ENCODE measurements around the gene DHCR7. TPM values are rescaled to one million over a fixed set of nuclear protein-coding genes. Genes with fewer than 3 reads are reported as not detected.

Gene DHCR7
- total RNA-seq, 6 experiments from 2014 or later, result 42.0 to 320 (median 126) TPM

GRCh38 chr11:71466358-71466757 lies 18.2 kb upstream of the DHCR7 start:
- TF ChIP-seq, protein P1, sequence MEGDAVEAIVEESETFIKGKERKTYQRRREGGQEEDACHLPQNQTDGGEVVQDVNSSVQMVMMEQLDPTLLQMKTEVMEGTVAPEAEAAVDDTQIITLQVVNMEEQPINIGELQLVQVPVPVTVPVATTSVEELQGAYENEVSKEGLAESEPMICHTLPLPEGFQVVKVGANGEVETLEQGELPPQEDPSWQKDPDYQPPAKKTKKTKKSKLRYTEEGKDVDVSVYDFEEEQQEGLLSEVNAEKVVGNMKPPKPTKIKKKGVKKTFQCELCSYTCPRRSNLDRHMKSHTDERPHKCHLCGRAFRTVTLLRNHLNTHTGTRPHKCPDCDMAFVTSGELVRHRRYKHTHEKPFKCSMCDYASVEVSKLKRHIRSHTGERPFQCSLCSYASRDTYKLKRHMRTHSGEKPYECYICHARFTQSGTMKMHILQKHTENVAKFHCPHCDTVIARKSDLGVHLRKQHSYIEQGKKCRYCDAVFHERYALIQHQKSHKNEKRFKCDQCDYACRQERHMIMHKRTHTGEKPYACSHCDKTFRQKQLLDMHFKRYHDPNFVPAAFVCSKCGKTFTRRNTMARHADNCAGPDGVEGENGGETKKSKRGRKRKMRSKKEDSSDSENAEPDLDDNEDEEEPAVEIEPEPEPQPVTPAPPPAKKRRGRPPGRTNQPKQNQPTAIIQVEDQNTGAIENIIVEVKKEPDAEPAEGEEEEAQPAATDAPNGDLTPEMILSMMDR (IDR thresholded peaks at IDR 0.05), result no peak
- no peak for TF ChIP-seq POLR2A (IDR thresholded peaks at IDR 0.05)
- WGBS (ENCODE audit: insufficient coverage, low coverage, low lambda C conversion rate, missing lambda C conversion rate), result 91% methylated on average over 4 of the region's 9 CpGs
- H3K27me3 ChIP-seq, result no peaks in the 10 kb centered on the region
- no peak overlapping the region for H3K27ac ChIP-seq
- H3K36me3 ChIP-seq, result peaks cover 0 to 24% (median under 1%) of the 10 kb centered on the region in 4 donors
- H3K4me3 ChIP-seq, result no peak overlapping the region
- no peak for ATAC-seq
- intact Hi-C loops (cut with DNase I), result no loop called here
- no peaks in the 10 kb centered on the region for H3K4me1 ChIP-seq
- H3K9me3 ChIP-seq, result no peaks in the 10 kb centered on the region
- peak in 2 of 3 donors; percentile 14 to 27 for DNase-seq

GRCh38 chr11:71465054-71465453 lies 16.9 kb upstream of the DHCR7 start:
- Histone ChIP-seq H3K36me3 (peaks cover 0 to 37% (median 9%) of the 10 kb centered on the region in 4 donors), H3K27ac (no peak overlapping the region), H3K4me1 (no peaks in the 10 kb centered on the region), H3K27me3 (no peaks in the 10 kb centered on the region), H3K4me3 (no peak overlapping the region), H3K9me3 (no peaks in the 10 kb centered on the region)
- ATAC-seq, result no peak
- WGBS (ENCODE audit: insufficient coverage, low coverage, low lambda C conversion rate, missing lambda C conversion rate), result 95% methylated on average over 2 of the region's 4 CpGs
- intact Hi-C loops (cut with DNase I), result no loop called here
- no peak for DNase-seq
- no peak for TF ChIP-seq POLR2A (IDR thresholded peaks at IDR 0.05)
- TF ChIP-seq, protein P1 (IDR thresholded peaks at IDR 0.05), result no peak

- Histone ChIP-seq H3K4me3 (no peak overlapping the region), H3K27me3 (no peaks in the 10 kb centered on the region), H3K9me3 (no peaks in the 10 kb centered on the region), H3K4me1 (no peaks in the 10 kb centered on the region), H3K27ac (no peak overlapping the region), H3K36me3 (peaks cover 0 to 51% (median 15%) of the 10 kb centered on the region in 4 donors)
- 92% methylated on average over 7 of the region's 34 CpGs for WGBS (ENCODE audit: insufficient coverage, low coverage, low lambda C conversion rate, missing lambda C conversion rate)
- intact Hi-C loops (cut with DNase I), result no loop called here
- peak in 1 of 3 donors; percentile 10 for DNase-seq
- ATAC-seq, result no peak
- TF ChIP-seq, protein P1 (IDR thresholded peaks at IDR 0.05), result no peak
- no peak for TF ChIP-seq POLR2A (IDR thresholded peaks at IDR 0.05)
Measured at GRCh38 chr11:71463331-71464211, 15.4 kb upstream of the DHCR7 start.

DNA sequence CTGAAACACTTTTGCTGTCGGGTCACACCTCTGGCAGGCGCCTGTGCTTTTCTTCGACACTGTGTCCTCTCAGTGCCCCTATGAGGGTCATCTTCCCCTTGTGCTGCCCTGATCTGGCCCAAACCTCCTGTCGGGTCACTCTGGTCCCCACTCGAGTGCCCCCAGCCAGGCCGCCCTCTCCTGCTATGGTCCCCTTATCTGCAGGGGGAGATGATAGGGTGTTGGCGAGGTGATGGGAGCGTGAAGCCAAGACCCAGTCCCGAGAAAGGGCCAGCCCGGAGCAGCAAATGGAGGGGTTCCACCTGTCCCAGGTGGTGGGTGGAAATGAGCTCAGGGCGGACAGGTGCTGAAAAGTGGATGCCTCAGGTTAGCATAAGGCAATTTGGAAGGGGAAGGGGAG lies 14.5 kb upstream of the DHCR7 start:
- no peaks in the 10 kb centered on the region for H3K27me3 ChIP-seq
- TF ChIP-seq POLR2A (IDR thresholded peaks at IDR 0.05), result no peak
- TF ChIP-seq, protein P1 (IDR thresholded peaks at IDR 0.05), result no peak
- ATAC-seq (no peak), DNase-seq (peak in 1 of 3 donors; percentile 8)
- peaks cover 0 to 57% (median 16%) of the 10 kb centered on the region in 4 donors for H3K36me3 ChIP-seq
- H3K27ac ChIP-seq, result no peak overlapping the region
- 96% methylated on average over 7 of the region's 11 CpGs for WGBS (ENCODE audit: insufficient coverage, low coverage, low lambda C conversion rate, missing lambda C conversion rate)
- intact Hi-C loops (cut with DNase I), result no loop called here
- H3K4me3 ChIP-seq, result no peak overlapping the region
- H3K4me1 ChIP-seq, result no peaks in the 10 kb centered on the region
- no peaks in the 10 kb centered on the region for H3K9me3 ChIP-seq
